IPS-11a (cell line): ENCODE results near the gene PDIA3.
"Not testable (repeated sequence)": the region's sequence is repeated elsewhere in the genome, so short reads cannot be mapped to it uniquely, and the experiment has no call there.

Experiments
- H3K4me3 ChIP-seq: one replicate; pipeline ENCODE4 v1.5.1; 2013; ENCODE audit warnings: low read depth, low read length, control low read depth

PDIA3 gene

GRCh38 chr15:43746245-43746902, at the start of gene PDIA3:
Gene PDIA3 (plus strand): TSS chr15:43746438. CDS start chr15:43746540, 102 bp downstream.
- H3K4me3 ChIP-seq = peak within 1 kb of the TSS; percentile 73

- no peak overlapping the region for H3K4me3 ChIP-seq
Measured at GRCh38 chr15:43702174-43702573, 44.1 kb upstream of the PDIA3 start.

GRCh38 chr15:43702701-43703424, 43.4 kb upstream of the PDIA3 start:
- no peak overlapping the region for H3K4me3 ChIP-seq

GRCh38 chr15:43710431-43711131, 35.7 kb upstream of the PDIA3 start:
- not testable (repeated sequence) for H3K4me3 ChIP-seq

- no peak overlapping the region for H3K4me3 ChIP-seq
Measured at GRCh38 chr15:43723151-43723550, 23.1 kb upstream of the PDIA3 start.

- H3K4me3 ChIP-seq = not testable (repeated sequence)
Measured at GRCh38 chr15:43726306-43726705, 19.9 kb upstream of the PDIA3 start.

GRCh38 chr15:43728053-43728725, 18.0 kb upstream of the PDIA3 start:
- not testable (repeated sequence) for H3K4me3 ChIP-seq

- H3K4me3 ChIP-seq = no peak overlapping the region
Measured at GRCh38 chr15:43735416-43735815, 10.8 kb upstream of the PDIA3 start.

GRCh38 chr15:43746903-43747309, 668 bp downstream of the PDIA3 start:
- peak overlapping the region; percentile 73 for H3K4me3 ChIP-seq

- H3K4me3 ChIP-seq = no peak overlapping the region
Measured at GRCh38 chr15:43748376-43748775, 2.1 kb downstream of the PDIA3 start.

- H3K4me3 ChIP-seq = no peak overlapping the region
Measured at GRCh38 chr15:43749690-43750345, 3.6 kb downstream of the PDIA3 start.

- no peak overlapping the region for H3K4me3 ChIP-seq
Measured at GRCh38 chr15:43751885-43752284, 5.6 kb downstream of the PDIA3 start.

GRCh38 chr15:43762824-43763223, 16.6 kb downstream of the PDIA3 start:
- H3K4me3 ChIP-seq = no peak overlapping the region

GRCh38 chr15:43763819-43764446, 17.7 kb downstream of the PDIA3 start:
- no peak overlapping the region for H3K4me3 ChIP-seq

GRCh38 chr15:43769584-43770228, 23.5 kb downstream of the PDIA3 start:
- H3K4me3 ChIP-seq = no peak overlapping the region

- no peak overlapping the region for H3K4me3 ChIP-seq
Measured at GRCh38 chr15:43771816-43772215, 25.6 kb downstream of the PDIA3 start.

GRCh38 chr15:43772624-43773023, 26.4 kb downstream of the PDIA3 start:
- H3K4me3 ChIP-seq = no peak overlapping the region

- no peak overlapping the region for H3K4me3 ChIP-seq
Measured at GRCh38 chr15:43774062-43774461, 27.8 kb downstream of the PDIA3 start.

GRCh38 chr15:43775411-43775965, 29.2 kb downstream of the PDIA3 start:
- H3K4me3 ChIP-seq = peak overlapping the region; percentile 70
